Ishikawa (cell line): ENCODE measurements around the gene GTSE1.

Source experiments
- CEBPB ChIP-seq: IDR thresholded peaks from 2 replicates; pipeline ENCODE4 v1.6.1; 2012
- CREB1 ChIP-seq: IDR thresholded peaks from 2 replicates; pipeline ENCODE4 v1.6.1; 2012; ENCODE audit warnings: low read depth
- EGR1 ChIP-seq: IDR thresholded peaks from 2 replicates; pipeline ENCODE4 v1.6.1; 2012
- EP300 ChIP-seq: IDR thresholded peaks from 2 replicates; pipeline ENCODE4 v1.6.1; 2012; ENCODE audit warnings: borderline replicate concordance
- FOXM1 ChIP-seq: IDR thresholded peaks from 2 replicates; pipeline ENCODE4 v1.6.1; 2012; ENCODE audit warnings: low read depth, borderline replicate concordance
- NFIC ChIP-seq: IDR thresholded peaks from 2 replicates; pipeline ENCODE4 v1.6.1; 2012
- RAD21 ChIP-seq: IDR thresholded peaks from 2 replicates; pipeline ENCODE4 v1.6.1; 2012; ENCODE audit warnings: low read depth
- TAF1 ChIP-seq: IDR thresholded peaks from 2 replicates; pipeline ENCODE4 v1.6.1; 2012; ENCODE audit warnings: low read depth, mild to moderate bottlenecking
- TCF12 ChIP-seq: IDR thresholded peaks from 2 replicates; pipeline ENCODE4 v1.6.1; 2012; ENCODE audit warnings: low read depth
- TEAD4 ChIP-seq: IDR thresholded peaks from 2 replicates; pipeline ENCODE4 v1.6.1; 2012
- YY1 ChIP-seq: IDR thresholded peaks from 2 replicates; pipeline ENCODE4 v1.6.1; 2012; ENCODE audit warnings: low read depth
- ZBTB7A ChIP-seq: IDR thresholded peaks from 2 replicates; pipeline ENCODE4 v1.6.1; 2012; ENCODE audit warnings: low read depth
- TF ChIP-seq, protein P1 (sequence below): IDR thresholded peaks from 2 replicates; pipeline ENCODE4 v1.6.1; 2012
- TF ChIP-seq, protein P2 (sequence below): IDR thresholded peaks from 2 replicates; pipeline ENCODE4 v1.6.1; 2012; ENCODE audit warnings: low read depth, mild to moderate bottlenecking
- TF ChIP-seq, protein P3 (sequence below): IDR thresholded peaks from 2 replicates; pipeline ENCODE4 v1.6.1; 2012

The GTSE1 gene

DNA sequence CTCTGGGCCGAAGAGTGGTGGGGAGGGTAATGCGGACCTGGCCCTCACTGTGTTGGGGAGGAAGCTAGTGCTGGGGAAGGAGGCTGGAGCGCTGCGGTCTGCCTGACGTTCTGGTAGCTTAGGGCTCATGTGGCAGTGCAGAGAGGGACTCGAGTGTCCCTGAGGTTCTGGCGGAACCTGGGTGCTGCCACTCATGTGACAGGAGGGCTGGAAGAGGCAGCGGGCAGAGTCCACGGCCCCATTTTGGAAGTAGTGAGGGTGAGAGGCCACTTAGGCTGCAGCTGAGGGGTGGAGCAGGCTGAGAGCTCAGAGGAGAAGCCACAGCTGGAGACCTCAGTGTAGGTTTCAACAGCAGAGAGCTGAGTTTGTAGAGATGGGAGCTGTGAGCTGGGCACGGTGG is 22.6 kb downstream of the GTSE1 start:
- TF ChIP-seq RAD21: no peak
- no peak for TF ChIP-seq TCF12
- no peak for TF ChIP-seq TEAD4
- TF ChIP-seq, protein P1, sequence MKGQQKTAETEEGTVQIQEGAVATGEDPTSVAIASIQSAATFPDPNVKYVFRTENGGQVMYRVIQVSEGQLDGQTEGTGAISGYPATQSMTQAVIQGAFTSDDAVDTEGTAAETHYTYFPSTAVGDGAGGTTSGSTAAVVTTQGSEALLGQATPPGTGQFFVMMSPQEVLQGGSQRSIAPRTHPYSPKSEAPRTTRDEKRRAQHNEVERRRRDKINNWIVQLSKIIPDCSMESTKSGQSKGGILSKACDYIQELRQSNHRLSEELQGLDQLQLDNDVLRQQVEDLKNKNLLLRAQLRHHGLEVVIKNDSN: no peak
- no peak for TF ChIP-seq NFIC
- TF ChIP-seq YY1: no peak
- no peak for TF ChIP-seq ZBTB7A
- no peak for TF ChIP-seq CREB1

DNA sequence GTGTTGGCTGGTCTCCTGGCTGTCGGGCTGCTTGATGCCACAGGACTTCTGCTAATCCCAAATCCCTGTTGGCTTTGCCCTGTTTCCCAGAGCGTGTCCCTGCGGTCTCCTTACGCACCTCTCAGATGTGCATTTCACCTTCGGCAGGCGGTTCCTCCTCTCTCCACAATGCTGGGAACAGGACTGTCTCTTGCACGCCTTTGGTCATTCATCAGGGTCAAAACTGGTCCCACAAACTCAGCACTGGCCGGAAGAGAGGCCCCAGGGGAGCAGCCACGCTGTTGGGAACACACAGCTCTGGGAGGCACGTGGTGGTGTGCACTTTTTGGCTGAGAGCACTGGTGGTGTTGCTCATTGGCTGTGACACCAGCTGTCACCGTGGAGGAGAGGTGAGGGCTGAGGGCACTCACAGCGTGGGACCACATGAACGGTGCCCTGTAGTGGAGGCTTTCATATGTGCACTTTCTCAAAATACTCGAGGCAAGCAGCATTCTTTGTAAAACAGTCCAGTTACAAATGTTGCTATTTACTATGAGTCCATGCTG is 23.6 kb downstream of the GTSE1 start:
- TF ChIP-seq YY1: no peak
- TF ChIP-seq, protein P1: no peak
- no peak for TF ChIP-seq ZBTB7A
- no peak for TF ChIP-seq CEBPB
- TF ChIP-seq, protein P2, sequence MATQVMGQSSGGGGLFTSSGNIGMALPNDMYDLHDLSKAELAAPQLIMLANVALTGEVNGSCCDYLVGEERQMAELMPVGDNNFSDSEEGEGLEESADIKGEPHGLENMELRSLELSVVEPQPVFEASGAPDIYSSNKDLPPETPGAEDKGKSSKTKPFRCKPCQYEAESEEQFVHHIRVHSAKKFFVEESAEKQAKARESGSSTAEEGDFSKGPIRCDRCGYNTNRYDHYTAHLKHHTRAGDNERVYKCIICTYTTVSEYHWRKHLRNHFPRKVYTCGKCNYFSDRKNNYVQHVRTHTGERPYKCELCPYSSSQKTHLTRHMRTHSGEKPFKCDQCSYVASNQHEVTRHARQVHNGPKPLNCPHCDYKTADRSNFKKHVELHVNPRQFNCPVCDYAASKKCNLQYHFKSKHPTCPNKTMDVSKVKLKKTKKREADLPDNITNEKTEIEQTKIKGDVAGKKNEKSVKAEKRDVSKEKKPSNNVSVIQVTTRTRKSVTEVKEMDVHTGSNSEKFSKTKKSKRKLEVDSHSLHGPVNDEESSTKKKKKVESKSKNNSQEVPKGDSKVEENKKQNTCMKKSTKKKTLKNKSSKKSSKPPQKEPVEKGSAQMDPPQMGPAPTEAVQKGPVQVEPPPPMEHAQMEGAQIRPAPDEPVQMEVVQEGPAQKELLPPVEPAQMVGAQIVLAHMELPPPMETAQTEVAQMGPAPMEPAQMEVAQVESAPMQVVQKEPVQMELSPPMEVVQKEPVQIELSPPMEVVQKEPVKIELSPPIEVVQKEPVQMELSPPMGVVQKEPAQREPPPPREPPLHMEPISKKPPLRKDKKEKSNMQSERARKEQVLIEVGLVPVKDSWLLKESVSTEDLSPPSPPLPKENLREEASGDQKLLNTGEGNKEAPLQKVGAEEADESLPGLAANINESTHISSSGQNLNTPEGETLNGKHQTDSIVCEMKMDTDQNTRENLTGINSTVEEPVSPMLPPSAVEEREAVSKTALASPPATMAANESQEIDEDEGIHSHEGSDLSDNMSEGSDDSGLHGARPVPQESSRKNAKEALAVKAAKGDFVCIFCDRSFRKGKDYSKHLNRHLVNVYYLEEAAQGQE: no peak
- no peak for TF ChIP-seq TAF1
- TF ChIP-seq EGR1: no peak
- TF ChIP-seq EP300: no peak
- no peak for TF ChIP-seq NFIC
- TF ChIP-seq TCF12: no peak
- TF ChIP-seq, protein P3, sequence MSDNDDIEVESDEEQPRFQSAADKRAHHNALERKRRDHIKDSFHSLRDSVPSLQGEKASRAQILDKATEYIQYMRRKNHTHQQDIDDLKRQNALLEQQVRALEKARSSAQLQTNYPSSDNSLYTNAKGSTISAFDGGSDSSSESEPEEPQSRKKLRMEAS: no peak
- no peak for TF ChIP-seq CREB1
- TF ChIP-seq FOXM1: no peak
- no peak for TF ChIP-seq TEAD4
- TF ChIP-seq RAD21: no peak

DNA sequence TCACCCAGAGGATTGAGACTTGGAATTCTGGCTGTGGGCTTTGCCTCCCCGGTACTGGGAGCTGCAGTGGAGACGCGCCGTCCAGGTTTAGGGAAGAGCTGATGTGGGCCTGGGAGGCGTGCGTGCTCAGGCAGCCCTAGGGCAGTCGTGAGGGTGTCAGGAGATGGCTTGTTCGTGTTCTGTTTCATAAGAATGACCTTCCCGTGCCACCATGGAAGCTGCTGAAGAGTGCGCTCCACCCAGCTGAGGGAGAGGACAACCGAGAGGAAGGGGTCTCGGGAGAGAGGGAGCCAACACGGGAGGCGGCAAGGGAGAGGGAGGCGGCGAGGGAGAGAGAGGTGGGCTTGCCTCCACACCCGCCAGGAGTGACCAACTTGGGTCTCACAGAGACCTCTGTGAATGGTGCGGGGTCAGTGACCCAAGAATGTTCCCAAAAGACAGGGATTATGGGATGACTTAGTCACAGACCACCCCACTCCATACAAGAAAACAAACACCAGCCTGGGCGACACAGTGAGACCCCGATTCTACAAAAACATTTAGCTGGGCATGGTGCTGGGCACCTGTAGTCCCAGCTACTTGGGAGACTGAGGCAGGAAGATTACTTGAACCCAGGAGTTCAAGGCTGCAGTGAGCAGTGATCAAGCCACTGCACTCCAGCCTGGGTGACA is 24.2 kb downstream of the GTSE1 start:
- TF ChIP-seq EP300 (no peak), NFIC (no peak), YY1 (no peak)
- TF ChIP-seq, protein P1: no peak

DNA sequence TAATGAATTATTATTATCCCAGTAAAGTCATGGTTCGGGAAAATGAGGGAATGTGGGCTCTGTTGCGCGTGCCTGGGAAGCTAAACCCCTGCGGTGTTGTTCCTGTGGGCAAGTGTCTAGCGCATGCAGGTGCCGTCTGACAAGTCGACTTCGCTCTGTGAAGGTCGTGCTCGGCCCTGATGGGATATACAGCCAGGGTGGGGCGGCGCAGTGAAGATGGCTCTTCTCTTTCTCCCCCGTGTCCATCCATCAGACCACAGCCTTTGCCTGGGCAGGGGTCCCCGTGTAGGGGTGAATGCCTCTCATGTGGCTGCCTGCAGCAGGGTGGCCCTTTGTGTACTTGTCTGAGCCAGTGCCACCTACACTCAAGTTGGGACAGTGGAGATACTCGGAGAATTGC is 26.0 kb downstream of the GTSE1 start:
- TF ChIP-seq CEBPB (no peak), RAD21 (no peak), TEAD4 (no peak), YY1 (no peak), ZBTB7A (no peak), TAF1 (no peak), TCF12 (no peak), NFIC (no peak), EGR1 (no peak), CREB1 (no peak), FOXM1 (no peak), EP300 (no peak)
- TF ChIP-seq, protein P2: no peak
- TF ChIP-seq, protein P1: no peak
- TF ChIP-seq, protein P3: no peak

DNA sequence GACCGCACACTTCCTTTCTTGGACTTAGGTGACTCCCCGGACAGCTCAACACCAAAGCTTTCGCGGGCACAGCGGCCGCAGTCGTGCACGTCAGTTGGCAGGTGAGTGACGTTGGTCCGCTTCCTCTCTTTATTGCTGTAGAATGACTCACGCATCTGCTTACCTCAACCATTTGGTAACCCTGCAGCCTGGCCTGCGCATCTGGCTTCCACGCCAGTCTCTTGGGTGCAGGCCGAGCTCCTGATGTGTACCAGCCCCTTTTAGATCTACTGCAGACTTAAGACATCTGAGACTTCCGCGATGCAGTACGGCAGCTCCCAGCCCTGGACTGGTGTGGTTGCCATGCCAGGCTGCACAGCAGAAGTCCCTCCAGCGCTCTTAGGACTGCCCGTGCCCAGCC is 26.5 kb downstream of the GTSE1 start:
- no peak for TF ChIP-seq EP300
- TF ChIP-seq, protein P3: no peak
- no peak for TF ChIP-seq TEAD4
- no peak for TF ChIP-seq ZBTB7A
- TF ChIP-seq CREB1: no peak
- TF ChIP-seq CEBPB: no peak
